Liver (tissue), 9 donors: ENCODE results near the gene CSPG5. TPM values are rescaled to one million over a fixed set of nuclear protein-coding genes. Genes with fewer than 3 reads are reported as not detected.

Experiments
- DNase-seq: peaks from one replicate; pipeline ENCODE4 v3.0.0-alpha.2; 2017; ENCODE audit warnings: low spot score
- H3K27ac ChIP-seq, 2 donors: one replicate each; pipeline ENCODE4 v1.7.0; 2013; ENCODE audit warnings: inconsistent platforms in 2 of 2, low read length in 2 of 2, control low read depth in 1 of 2, low read depth in 1 of 2, mild to moderate bottlenecking in 1 of 2
- H3K27me3 ChIP-seq, 4 donors: one replicate each; pipeline versions ENCODE4 v1.6.1 to v1.7.0; 2013; ENCODE audit warnings: low read length in 3 of 4, inconsistent platforms in 1 of 4, mild to moderate bottlenecking in 1 of 4, moderate library complexity in 1 of 4; ENCODE audit not compliant: control insufficient read depth in 4 of 4, insufficient read depth in 4 of 4
- H3K36me3 ChIP-seq, 4 donors: one replicate each; pipeline versions ENCODE4 v1.6.1 to v1.7.0; 2013; ENCODE audit warnings: low read length in 3 of 4, mild to moderate bottlenecking in 3 of 4, low read depth in 1 of 4, moderate library complexity in 1 of 4; ENCODE audit not compliant: control insufficient read depth in 4 of 4, insufficient read depth in 3 of 4
- H3K4me1 ChIP-seq, 4 donors: one replicate each; pipeline versions ENCODE4 v1.6.1 to v1.7.0; 2013; ENCODE audit warnings: low read length in 3 of 4, mild to moderate bottlenecking in 3 of 4, moderate library complexity in 1 of 4; ENCODE audit not compliant: control insufficient read depth in 4 of 4, insufficient read depth in 4 of 4
- H3K4me3 ChIP-seq, 3 donors: one replicate each; pipeline versions ENCODE4 v1.6.1 to v1.7.0; 2013; ENCODE audit warnings: low read length in 3 of 3, control low read depth in 1 of 3, low read depth in 1 of 3, mild to moderate bottlenecking in 1 of 3
- H3K9ac ChIP-seq, 2 donors: one replicate each; pipeline ENCODE4 v1.7.0; 2013; ENCODE audit warnings: low read length in 2 of 2, mild to moderate bottlenecking in 2 of 2, moderate library complexity in 2 of 2, control low read depth in 1 of 2, low read depth in 1 of 2
- H3K9me3 ChIP-seq, 4 donors: one replicate each; pipeline versions ENCODE4 v1.6.1 to v1.7.0; 2013; ENCODE audit warnings: low read length in 3 of 4; ENCODE audit not compliant: control insufficient read depth in 4 of 4
- EGR1 ChIP-seq, 2 donors: IDR thresholded peaks; 2 replicates each; pipeline ENCODE4 v1.6.1; 2016 to 2018; ENCODE audit warnings: antibody characterized with exemption in 2 of 2, low read depth in 2 of 2
- FOXA1 ChIP-seq: IDR thresholded peaks from 2 replicates; pipeline ENCODE4 v1.6.1; 2016; ENCODE audit warnings: antibody characterized with exemption
- FOXA2 ChIP-seq: IDR thresholded peaks from 2 replicates; pipeline ENCODE4 v1.6.1; 2016; ENCODE audit warnings: antibody characterized with exemption
- GABPA ChIP-seq, 2 donors: IDR thresholded peaks in 1 of 2; conservative IDR thresholded peaks in 1 of 2; 2 replicates each; pipeline ENCODE4 v1.6.1; 2016; ENCODE audit warnings: antibody characterized with exemption in 2 of 2, mild to moderate bottlenecking in 1 of 2, moderate library complexity in 1 of 2
- HNF4G ChIP-seq: IDR thresholded peaks from 2 replicates; pipeline ENCODE4 v1.6.1; 2016; ENCODE audit warnings: antibody characterized with exemption
- JUND ChIP-seq, 2 donors: IDR thresholded peaks; 2 replicates each; pipeline ENCODE4 v1.6.1; 2016; ENCODE audit warnings: antibody characterized with exemption in 2 of 2
- NR2F2 ChIP-seq: IDR thresholded peaks from 2 replicates; pipeline ENCODE4 v1.6.1; 2016; ENCODE audit warnings: antibody characterized with exemption
- RAD21 ChIP-seq, 2 donors: IDR thresholded peaks; 2 replicates each; pipeline ENCODE4 v1.6.1; 2016; ENCODE audit warnings: antibody characterized with exemption in 2 of 2, mild to moderate bottlenecking in 2 of 2
- RXRA ChIP-seq, 2 donors: IDR thresholded peaks; 2 replicates each; pipeline ENCODE4 v1.6.1; 2017 to 2018; ENCODE audit warnings: antibody characterized with exemption in 2 of 2, mild to moderate bottlenecking in 1 of 2
- TAF1 ChIP-seq: conservative IDR thresholded peaks from 2 replicates; pipeline ENCODE4 v1.6.1; 2016; ENCODE audit warnings: antibody characterized with exemption, mild to moderate bottlenecking
- YY1 ChIP-seq: IDR thresholded peaks from 2 replicates; pipeline ENCODE4 v1.6.1; 2016; ENCODE audit warnings: antibody characterized with exemption, mild to moderate bottlenecking
- WGBS: extraction: QIAGEN DNeasy Blood & Tissue Kit; methylation state at CpG from one replicate; pipeline ENCODE4 v1.1.7; 2013; 5-methylcytosine and 5-hydroxymethylcytosine counted together
- polyA plus RNA-seq, 2 donors: library from polyadenylated mRNA; stranded (reverse) in 1 of 2; unstranded in 1 of 2; fragments of 200-250 nt in 1 of 2; fragments of >200 nt in 1 of 2; fragmentation: Nextera tagmentation in 1 of 2; extraction: Ambion mirVana in 1 of 2; gene quantifications; one replicate each; pipeline versions ENCODE4 v1.2.1 to v1.2.3, GENCODE V29; 2013 to 2015
- total RNA-seq, 2 donors: library from RNA; depleted of rRNA; stranded (reverse); fragments of >200 nt; gene quantifications; one replicate each; pipeline ENCODE4 v1.2.3, GENCODE V29; 2014
- TF ChIP-seq, protein P1 (sequence below): IDR thresholded peaks from 2 replicates; pipeline ENCODE4 v1.6.1; 2016; ENCODE audit warnings: antibody characterized with exemption, mild to moderate bottlenecking
- TF ChIP-seq, protein P2 (sequence below): IDR thresholded peaks from 2 replicates; pipeline ENCODE4 v1.6.1; 2016; ENCODE audit warnings: antibody characterized with exemption
- TF ChIP-seq, protein P3 (sequence below): IDR thresholded peaks from 2 replicates; pipeline ENCODE4 v1.6.1; 2016; ENCODE audit warnings: antibody characterized with exemption
- TF ChIP-seq, protein P4 (sequence below): IDR thresholded peaks from 2 replicates; pipeline ENCODE4 v1.6.1; 2016; ENCODE audit warnings: antibody characterized with exemption
- TF ChIP-seq, protein P5 (sequence below): fragments of 150-350 bp; IDR thresholded peaks from 2 replicates; pipeline ENCODE4 v1.5.1; 2017; ENCODE audit warnings: improper control_type of control experiment, low read depth, low read length; ENCODE audit not compliant: missing input control
- donor health status: healthy.
- donor health status: healthy.
- donor health status: healthy.
- donor health status: healthy.
- donor health status: healthy.

The CSPG5 gene
- total and polyA plus RNA-seq, 4 donors, result 0.25 to 0.42 (median 0.33) TPM; not detected in 1

DNA sequence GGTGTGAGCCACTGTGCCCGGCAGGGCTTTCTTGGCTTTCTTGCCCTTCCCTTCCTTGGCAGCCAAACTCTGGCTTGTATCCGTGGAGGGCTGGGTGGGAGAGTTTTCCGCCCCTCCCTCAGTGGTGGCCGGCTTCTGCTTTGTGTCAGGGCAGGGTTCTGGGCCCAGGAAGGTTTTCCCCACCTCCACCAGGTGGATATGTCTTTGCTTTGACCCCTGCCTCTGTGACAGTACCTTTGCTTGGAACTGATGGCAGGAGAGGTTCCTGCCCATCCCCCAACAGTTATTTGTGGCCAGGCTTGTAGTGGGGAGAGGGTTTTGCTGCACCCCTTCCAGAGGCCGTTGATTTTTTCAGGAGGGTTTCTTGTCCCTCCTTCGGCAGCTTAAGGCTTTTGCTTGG, 24.3 kb downstream of the CSPG5 start:
- Histone ChIP-seq H3K4me1 (no peaks in the 10 kb centered on the region), H3K4me3 (no peak overlapping the region), H3K9ac (no peak overlapping the region), H3K9me3 (peaks cover 0 to 3% (median 0%) of the 10 kb centered on the region in 4 donors), H3K27me3 (no peaks in the 10 kb centered on the region), H3K36me3 (no peaks in the 10 kb centered on the region), H3K27ac (no peak overlapping the region)
- no peak for DNase-seq
- 82% methylated on average over 6 of the region's 6 CpGs for whole genome bisulfite sequencing
- TF ChIP-seq, protein P1, sequence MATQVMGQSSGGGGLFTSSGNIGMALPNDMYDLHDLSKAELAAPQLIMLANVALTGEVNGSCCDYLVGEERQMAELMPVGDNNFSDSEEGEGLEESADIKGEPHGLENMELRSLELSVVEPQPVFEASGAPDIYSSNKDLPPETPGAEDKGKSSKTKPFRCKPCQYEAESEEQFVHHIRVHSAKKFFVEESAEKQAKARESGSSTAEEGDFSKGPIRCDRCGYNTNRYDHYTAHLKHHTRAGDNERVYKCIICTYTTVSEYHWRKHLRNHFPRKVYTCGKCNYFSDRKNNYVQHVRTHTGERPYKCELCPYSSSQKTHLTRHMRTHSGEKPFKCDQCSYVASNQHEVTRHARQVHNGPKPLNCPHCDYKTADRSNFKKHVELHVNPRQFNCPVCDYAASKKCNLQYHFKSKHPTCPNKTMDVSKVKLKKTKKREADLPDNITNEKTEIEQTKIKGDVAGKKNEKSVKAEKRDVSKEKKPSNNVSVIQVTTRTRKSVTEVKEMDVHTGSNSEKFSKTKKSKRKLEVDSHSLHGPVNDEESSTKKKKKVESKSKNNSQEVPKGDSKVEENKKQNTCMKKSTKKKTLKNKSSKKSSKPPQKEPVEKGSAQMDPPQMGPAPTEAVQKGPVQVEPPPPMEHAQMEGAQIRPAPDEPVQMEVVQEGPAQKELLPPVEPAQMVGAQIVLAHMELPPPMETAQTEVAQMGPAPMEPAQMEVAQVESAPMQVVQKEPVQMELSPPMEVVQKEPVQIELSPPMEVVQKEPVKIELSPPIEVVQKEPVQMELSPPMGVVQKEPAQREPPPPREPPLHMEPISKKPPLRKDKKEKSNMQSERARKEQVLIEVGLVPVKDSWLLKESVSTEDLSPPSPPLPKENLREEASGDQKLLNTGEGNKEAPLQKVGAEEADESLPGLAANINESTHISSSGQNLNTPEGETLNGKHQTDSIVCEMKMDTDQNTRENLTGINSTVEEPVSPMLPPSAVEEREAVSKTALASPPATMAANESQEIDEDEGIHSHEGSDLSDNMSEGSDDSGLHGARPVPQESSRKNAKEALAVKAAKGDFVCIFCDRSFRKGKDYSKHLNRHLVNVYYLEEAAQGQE, result no peak
- TF ChIP-seq RXRA (IDR thresholded peaks at IDR 0.05) (no peak), NR2F2 (no peak), JUND (IDR thresholded peaks at IDR 0.05) (no peak), FOXA1 (no peak)
- TF ChIP-seq, protein P2, sequence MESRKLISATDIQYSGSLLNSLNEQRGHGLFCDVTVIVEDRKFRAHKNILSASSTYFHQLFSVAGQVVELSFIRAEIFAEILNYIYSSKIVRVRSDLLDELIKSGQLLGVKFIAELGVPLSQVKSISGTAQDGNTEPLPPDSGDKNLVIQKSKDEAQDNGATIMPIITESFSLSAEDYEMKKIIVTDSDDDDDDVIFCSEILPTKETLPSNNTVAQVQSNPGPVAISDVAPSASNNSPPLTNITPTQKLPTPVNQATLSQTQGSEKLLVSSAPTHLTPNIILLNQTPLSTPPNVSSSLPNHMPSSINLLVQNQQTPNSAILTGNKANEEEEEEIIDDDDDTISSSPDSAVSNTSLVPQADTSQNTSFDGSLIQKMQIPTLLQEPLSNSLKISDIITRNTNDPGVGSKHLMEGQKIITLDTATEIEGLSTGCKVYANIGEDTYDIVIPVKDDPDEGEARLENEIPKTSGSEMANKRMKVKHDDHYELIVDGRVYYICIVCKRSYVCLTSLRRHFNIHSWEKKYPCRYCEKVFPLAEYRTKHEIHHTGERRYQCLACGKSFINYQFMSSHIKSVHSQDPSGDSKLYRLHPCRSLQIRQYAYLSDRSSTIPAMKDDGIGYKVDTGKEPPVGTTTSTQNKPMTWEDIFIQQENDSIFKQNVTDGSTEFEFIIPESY, result no peak
- TF ChIP-seq, protein P3, sequence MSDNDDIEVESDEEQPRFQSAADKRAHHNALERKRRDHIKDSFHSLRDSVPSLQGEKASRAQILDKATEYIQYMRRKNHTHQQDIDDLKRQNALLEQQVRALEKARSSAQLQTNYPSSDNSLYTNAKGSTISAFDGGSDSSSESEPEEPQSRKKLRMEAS, result no peak
- TF ChIP-seq, protein P4, sequence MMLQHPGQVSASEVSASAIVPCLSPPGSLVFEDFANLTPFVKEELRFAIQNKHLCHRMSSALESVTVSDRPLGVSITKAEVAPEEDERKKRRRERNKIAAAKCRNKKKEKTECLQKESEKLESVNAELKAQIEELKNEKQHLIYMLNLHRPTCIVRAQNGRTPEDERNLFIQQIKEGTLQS, result no peak
- TF ChIP-seq, protein P5, sequence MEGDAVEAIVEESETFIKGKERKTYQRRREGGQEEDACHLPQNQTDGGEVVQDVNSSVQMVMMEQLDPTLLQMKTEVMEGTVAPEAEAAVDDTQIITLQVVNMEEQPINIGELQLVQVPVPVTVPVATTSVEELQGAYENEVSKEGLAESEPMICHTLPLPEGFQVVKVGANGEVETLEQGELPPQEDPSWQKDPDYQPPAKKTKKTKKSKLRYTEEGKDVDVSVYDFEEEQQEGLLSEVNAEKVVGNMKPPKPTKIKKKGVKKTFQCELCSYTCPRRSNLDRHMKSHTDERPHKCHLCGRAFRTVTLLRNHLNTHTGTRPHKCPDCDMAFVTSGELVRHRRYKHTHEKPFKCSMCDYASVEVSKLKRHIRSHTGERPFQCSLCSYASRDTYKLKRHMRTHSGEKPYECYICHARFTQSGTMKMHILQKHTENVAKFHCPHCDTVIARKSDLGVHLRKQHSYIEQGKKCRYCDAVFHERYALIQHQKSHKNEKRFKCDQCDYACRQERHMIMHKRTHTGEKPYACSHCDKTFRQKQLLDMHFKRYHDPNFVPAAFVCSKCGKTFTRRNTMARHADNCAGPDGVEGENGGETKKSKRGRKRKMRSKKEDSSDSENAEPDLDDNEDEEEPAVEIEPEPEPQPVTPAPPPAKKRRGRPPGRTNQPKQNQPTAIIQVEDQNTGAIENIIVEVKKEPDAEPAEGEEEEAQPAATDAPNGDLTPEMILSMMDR, result no peak

DNA sequence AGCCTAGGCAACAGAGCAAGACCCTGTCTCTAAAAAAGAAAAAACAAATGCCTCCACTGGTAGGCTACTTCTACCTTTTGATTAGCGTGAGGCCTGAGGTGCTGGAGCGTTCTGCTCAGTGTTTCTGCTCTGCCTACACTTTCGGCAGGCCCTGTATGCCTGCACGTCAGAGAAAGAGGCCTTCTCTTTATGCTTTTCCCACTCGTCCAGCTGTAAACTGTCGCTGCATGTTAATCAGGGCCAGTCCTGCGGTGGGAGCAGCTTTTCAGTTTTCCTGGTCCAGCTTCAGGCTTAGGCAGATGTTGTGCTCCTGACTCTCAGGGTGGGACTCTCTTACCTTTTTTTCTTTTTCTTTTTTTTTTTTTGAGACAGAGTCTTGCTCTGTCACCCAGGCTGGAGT, 25.3 kb downstream of the CSPG5 start:
- Histone ChIP-seq H3K4me1 (no peaks in the 10 kb centered on the region), H3K27me3 (no peaks in the 10 kb centered on the region), H3K4me3 (no peak overlapping the region), H3K9me3 (peaks cover 0 to 3% (median 0%) of the 10 kb centered on the region in 4 donors), H3K27ac (no peak overlapping the region), H3K36me3 (no peaks in the 10 kb centered on the region), H3K9ac (no peak overlapping the region)
- WGBS, result 91% methylated on average over 7 of the region's 7 CpGs
- TF ChIP-seq JUND (IDR thresholded peaks at IDR 0.05), result no peak
- TF ChIP-seq HNF4G, result no peak
- TF ChIP-seq GABPA (IDR thresholded peaks at IDR 0.05 in 1 of 2, conservative IDR thresholded peaks at IDR 0.05 in 1 of 2), result no peak
- no peak for TF ChIP-seq EGR1 (IDR thresholded peaks at IDR 0.05; ENCODE audit: low read depth in 2 of 2)
- TF ChIP-seq TAF1, result no peak
- no peak for TF ChIP-seq NR2F2
- TF ChIP-seq FOXA2, result no peak
- no peak for TF ChIP-seq FOXA1
- TF ChIP-seq YY1, result no peak
- TF ChIP-seq, protein P3, result no peak
- no peak for TF ChIP-seq RAD21 (IDR thresholded peaks at IDR 0.05)
- DNase-seq, result no peak
